OCI-LY3 (cell line): ENCODE results near the gene AFDN.
"Not testable (repeated sequence)": the region's sequence is repeated elsewhere in the genome, so short reads cannot be mapped to it uniquely, and the experiment has no call there.

Source experiments
- H2AFZ ChIP-seq: fragments of 200-600, 300-600 bp; shearing (Covaris generic); 2 replicates; pipeline ENCODE4 v1.6.0; 2014; ENCODE audit warnings: antibody characterized with exemption, low read depth, low read length
- H3K27ac ChIP-seq: fragments of 200-600, 300-600 bp; sonication (generic); 2 replicates; pipeline ENCODE4 v1.5.1; 2014; ENCODE audit warnings: mild to moderate bottlenecking, low read length, moderate library complexity, mixed read lengths
- H3K27me3 ChIP-seq: fragments of 200-600, 300-600 bp; sonication (generic); 2 replicates; pipeline ENCODE4 v1.6.1; 2014; ENCODE audit warnings: low read depth, low read length, mixed read lengths
- H3K36me3 ChIP-seq: fragments of 200-600, 300-600 bp; sonication (generic); replicated peaks from 2 replicates; pipeline ENCODE3; 2014; ENCODE audit warnings: low read depth, low read length, mixed read lengths
- H3K4me1 ChIP-seq: fragments of 300-600, 200-600 bp; sonication (generic); 2 replicates; pipeline ENCODE4 v1.6.1; 2014; ENCODE audit warnings: low read length, mixed read lengths
- H3K4me2 ChIP-seq: fragments of 200-600, 300-600 bp; sonication (generic); 2 replicates; pipeline ENCODE4 v1.6.1; 2014; ENCODE audit warnings: low read length, mixed read lengths
- H3K4me3 ChIP-seq: fragments of 300-600, 200-600 bp; sonication (generic); 2 replicates; pipeline ENCODE4 v1.5.1; 2014; ENCODE audit warnings: antibody characterized with exemption, mild to moderate bottlenecking, low read length, moderate library complexity
- H3K79me2 ChIP-seq: fragments of 300-600, 200-600 bp; shearing (Covaris generic); 2 replicates; pipeline ENCODE4 v1.6.1; 2014; ENCODE audit warnings: mild to moderate bottlenecking, low read length, mixed read lengths
- H3K9ac ChIP-seq: fragments of 300-600, 200-600 bp; shearing (Covaris generic); 2 replicates; pipeline ENCODE4 v1.6.0; 2014; ENCODE audit warnings: mild to moderate bottlenecking, low read length, moderate library complexity
- H3K9me3 ChIP-seq: fragments of 200-600, 300-600 bp; shearing (Covaris generic); 2 replicates; pipeline ENCODE4 v1.6.1; 2014; ENCODE audit warnings: low read length, mixed read lengths; ENCODE audit not compliant: insufficient read depth
- H4K20me1 ChIP-seq: fragments of 200-600, 300-600 bp; sonication (generic); 2 replicates; pipeline ENCODE4 v1.6.1; 2016; ENCODE audit warnings: low read length, mixed read lengths; ENCODE audit not compliant: insufficient read depth
- CTCF ChIP-seq: fragments of 200-600, 300-600 bp; sonication (generic); IDR thresholded peaks from 2 replicates; pipeline ENCODE4 v1.5.1; 2014; ENCODE audit warnings: antibody characterized with exemption, low read length, low read depth
- EZH2phosphoT487 ChIP-seq: fragments of 200-600 bp; shearing (Covaris generic); IDR thresholded peaks from 2 replicates; pipeline ENCODE4 v1.6.1; 2018; ENCODE audit warnings: antibody characterized with exemption, mixed run types, low read depth

AFDN gene

GRCh38 chr6:167975458-167975857, 148.7 kb downstream of the AFDN start:
- no peak overlapping the region for H3K27ac ChIP-seq
- no peak overlapping the region for H2AFZ ChIP-seq
- no peaks in the 10 kb centered on the region for H3K9me3 ChIP-seq
- no peaks in the 10 kb centered on the region for H3K27me3 ChIP-seq
- H3K4me3 ChIP-seq: no peak overlapping the region
- no peak overlapping the region for H3K9ac ChIP-seq
- no peaks in the 10 kb centered on the region for H4K20me1 ChIP-seq
- H3K36me3 ChIP-seq: peaks cover 3% of the 10 kb centered on the region
- H3K4me1 ChIP-seq: no peaks in the 10 kb centered on the region
- TF ChIP-seq EZH2phosphoT487 (no peak), CTCF (no peak)
- no peaks in the 10 kb centered on the region for H3K79me2 ChIP-seq
- H3K4me2 ChIP-seq: no peak overlapping the region

GRCh38 chr6:167976116-167976657, 149.5 kb downstream of the AFDN start:
- H3K79me2 ChIP-seq: not testable (repeated sequence)

GRCh38 chr6:167976708-167977107, 150.0 kb downstream of the AFDN start:
- no peaks in the 10 kb centered on the region for H3K9me3 ChIP-seq
- H3K4me3 ChIP-seq: no peak overlapping the region
- no peaks in the 10 kb centered on the region for H3K27me3 ChIP-seq
- H2AFZ ChIP-seq: no peak overlapping the region
- no peak overlapping the region for H3K9ac ChIP-seq
- H3K4me2 ChIP-seq: no peak overlapping the region
- no peak overlapping the region for H3K27ac ChIP-seq
- TF ChIP-seq CTCF (no peak), EZH2phosphoT487 (no peak)
- H3K36me3 ChIP-seq: no peaks in the 10 kb centered on the region
- no peaks in the 10 kb centered on the region for H3K79me2 ChIP-seq
- H4K20me1 ChIP-seq: no peaks in the 10 kb centered on the region
- H3K4me1 ChIP-seq: no peaks in the 10 kb centered on the region

More at GRCh38 chr6:167976116-167976657, 149.5 kb downstream of the AFDN start:
- H3K36me3 ChIP-seq, H4K20me1 ChIP-seq, H3K27me3 ChIP-seq, H3K9me3 ChIP-seq, H3K27ac ChIP-seq, H3K4me1 ChIP-seq, H3K4me2 ChIP-seq, H3K4me3 ChIP-seq, H3K9ac ChIP-seq, H2AFZ ChIP-seq: not testable (repeated sequence)

GRCh38 chr6:167977717-167978467, 151.2 kb downstream of the AFDN start:
- Histone ChIP-seq H2AFZ (no peak overlapping the region), H3K36me3 (no peaks in the 10 kb centered on the region), H3K4me1 (no peaks in the 10 kb centered on the region), H3K79me2 (no peaks in the 10 kb centered on the region), H3K4me3 (no peak overlapping the region), H3K27ac (no peak overlapping the region), H3K4me2 (no peak overlapping the region), H3K9ac (no peak overlapping the region), H4K20me1 (no peaks in the 10 kb centered on the region), H3K9me3 (no peaks in the 10 kb centered on the region), H3K27me3 (no peaks in the 10 kb centered on the region)
- TF ChIP-seq CTCF: no peak
- no peak for TF ChIP-seq EZH2phosphoT487
